Heart right ventricle (tissue), 16 donors: Measurements from ENCODE around the gene DHPS. TPM values are rescaled to one million over a fixed set of nuclear protein-coding genes. Genes with fewer than 3 reads are reported as not detected.
A peak's percentile ranks its signal among the peaks of the same experiment; 100 is the strongest.
"Not testable (repeated sequence)": the region's sequence is repeated elsewhere in the genome, so short reads cannot be mapped to it uniquely, and the experiment has no call there.

Source experiments
- ATAC-seq, 8 donors: fragments of 200-7000 bp; cut with Tn5 transposase; one replicate each; pipeline ENCODE4 v1.9.1; 2020; ENCODE audit warnings: mild to moderate bottlenecking in 8 of 8, moderate library complexity in 8 of 8, moderate number of reproducible peaks in 1 of 8
- DNase-seq, 2 donors: peaks; one replicate each; pipeline ENCODE4 v3.0.0-alpha.2; 2020
- H3K27ac ChIP-seq, 10 donors: fragments of 200-600 bp; sonication (generic) in 2 of 10; one replicate each; pipeline versions ENCODE4 v1.5.0 to v1.8.0; 2020 to 2022; ENCODE audit warnings: mild to moderate bottlenecking in 3 of 10
- H3K27me3 ChIP-seq, 7 donors: fragments of 200-600 bp; one replicate each; pipeline ENCODE4 v1.8.0; 2021 to 2022; ENCODE audit warnings: mild to moderate bottlenecking in 2 of 7
- H3K36me3 ChIP-seq, 9 donors: fragments of 200-600 bp; sonication (generic) in 1 of 9; one replicate each; pipeline versions ENCODE4 v1.5.0 to v1.8.0; 2020 to 2022; ENCODE audit warnings: mild to moderate bottlenecking in 2 of 9
- H3K4me1 ChIP-seq, 9 donors: fragments of 200-600 bp; sonication (generic) in 1 of 9; one replicate each; pipeline versions ENCODE4 v1.5.0 to v1.8.0; 2020 to 2022; ENCODE audit warnings: mild to moderate bottlenecking in 4 of 9
- H3K4me3 ChIP-seq, 10 donors: fragments of 200-600 bp; sonication (generic) in 2 of 10; one replicate each; pipeline versions ENCODE4 v1.5.0 to v1.8.0; 2020 to 2022; ENCODE audit warnings: mild to moderate bottlenecking in 7 of 10, moderate library complexity in 2 of 10
- H3K9me3 ChIP-seq, 11 donors: fragments of 200-600 bp in 10 of 11; sonication (generic) in 2 of 11; one replicate each; pipeline versions ENCODE4 v1.5.0 to v1.8.0; 2013 to 2022; ENCODE audit warnings: mild to moderate bottlenecking in 2 of 11, control low read depth in 1 of 11, moderate library complexity in 1 of 11
- CTCF ChIP-seq, 9 donors: fragments of 200-600 bp; sonication (generic) in 2 of 9; IDR thresholded peaks; one replicate each; pipeline versions ENCODE4 v1.5.0 to v1.8.0; 2021 to 2022; ENCODE audit warnings: antibody characterized with exemption in 9 of 9, mild to moderate bottlenecking in 5 of 9, moderate library complexity in 1 of 9
- whole genome bisulfite sequencing, 2 donors: extraction: QIAGEN DNeasy Blood & Tissue Kit; methylation state at CpG; one replicate each; pipeline ENCODE4 v1.1.7; 2013; ENCODE audit warnings: inconsistent platforms in 1 of 2; 5-methylcytosine and 5-hydroxymethylcytosine counted together
- intact Hi-C, 10 donors: fragments of 100-400 bp; cut with DNase I; formaldehyde crosslinking; loops; one replicate each; pipeline versions ENCODE4 v1.11.1 to v1.14.2; 2022
- polyA plus RNA-seq, 2 donors: library from polyadenylated mRNA; stranded (reverse); fragments of 200-250 nt; gene quantifications; one replicate each; pipeline ENCODE4 v1.2.3, GENCODE V29; 2013
- total RNA-seq, 10 donors: library from RNA; stranded (reverse); fragmentation: NEBNext Ultra II Directional in 3 of 10; extraction: Animal tissue kit (Norgen Biotek cat#: 25700) in 3 of 10; gene quantifications; one replicate each; pipeline versions ENCODE4 v1.2.1 to v1.2.4, GENCODE V29; 2021 to 2023
- donor health status: Arrhythmogenic right ventricular cardiomyopathy.
- donor health status: ischemic (EF 13 %, LVEDD 7.1; RV severe dilation, severe dysfunction).
- donor health status: healthy with polysubstance abuse.
- donor health status: DM: no; HTN: yes; CAD: no.
- donor health status: DM: no; HTN: no; CAD: no.
- donor health status: ischemic (EF 25% LVEDD 6.9; RV normal size, moderate dysfunction).
- donor health status: ischemic (EF 25% LVEDD 5.7; RV mildly dilated, moderate dysfunction).
- donor health status: healthy.
- donor health status: DM: yes; HTN: yes; CAD: no.
- donor health status: Ischemic cardiomyopathy.
- donor health status: ischemic (EF 35%, LVEDD 5.7; RV mildly dilated, moderate dysfunction).
- donor health status: nonischemic (EF 11% LVEDD 7.7; RV severe dilation, severe dysfunction).
- donor health status: DM: yes; HTN: yes; CAD: no.
- donor health status: PGD.
- donor health status: ischemic (EF 29% LVEDD 5.4; RV normal size, mild dysfunction).
- donor health status: nonischemic (EF 23%, LVEDD 6.1; RV moderate dilation, normal function).

The DHPS gene
- total and polyA plus RNA-seq, 12 donors, result 43.6 to 82.2 (median 51.3) TPM

- DNase-seq (peak in 1 of 2 donors; percentile 34), ATAC-seq (peak; percentile 1 to 40 (median 16))
- 1 to 3% methylated on average over 59 of the region's 59 CpGs for WGBS, 2 donors
- Histone ChIP-seq H3K27ac (peak overlapping the region; percentile 89 to 97 (median 94)), H3K36me3 (peaks cover 0 to 35% (median 15%) of the 10 kb centered on the region in 9 donors), H3K4me3 (peak overlapping the region; percentile 58 to 83 (median 70)), H3K9me3 (no peaks in the 10 kb centered on the region), H3K27me3 (no peaks in the 10 kb centered on the region), H3K4me1 (peaks cover 7 to 50% (median 34%) of the 10 kb centered on the region in 9 donors)
- intact Hi-C loops, result loop anchor here in 2 of 10 donors (5.0 kb wide), 2 partner anchors 39 to 71 kb away; partner anchors contain the start of genes DHPS (in 1 of the 2) and JUNB (in 1 of the 2)
- no peak for TF ChIP-seq CTCF (IDR thresholded peaks at IDR 0.05)
These were observed 39.4 kb upstream of the DHPS start for GRCh38 chr19:12720851-12721655.

- TF ChIP-seq CTCF (IDR thresholded peaks at IDR 0.05), result no peak
- WGBS, 2 donors, result 80% methylated on average over 10 of the region's 10 CpGs
- intact Hi-C loops, result loop anchor here in 2 of 10 donors (5.0 kb wide), 2 partner anchors 38 to 72 kb away; partner anchors contain the start of genes DHPS (in 1 of the 2) and JUNB (in 1 of the 2)
- Histone ChIP-seq H3K4me3 (peak overlapping the region in 9 of 10 donors; percentile 58 to 83 (median 71)), H3K4me1 (peaks cover 7 to 50% (median 34%) of the 10 kb centered on the region in 9 donors), H3K9me3 (no peaks in the 10 kb centered on the region), H3K27ac (peak overlapping the region in 9 of 10 donors; percentile 91 to 97 (median 95)), H3K27me3 (no peaks in the 10 kb centered on the region), H3K36me3 (peaks cover 2 to 42% (median 20%) of the 10 kb centered on the region in 9 donors)
- DNase-seq (no peak), ATAC-seq (no peak)
These were observed 38.6 kb upstream of the DHPS start for GRCh38 chr19:12720296-12720695.

- WGBS, 2 donors, result 94 to 96% methylated on average over 3 of the region's 3 CpGs
- H3K27me3 ChIP-seq, result no peaks in the 10 kb centered on the region
- intact Hi-C loops, result loop anchor here in 1 of 10 donors (5.0 kb wide), 1 partner anchor 41 kb away; no protein-coding TSS in a partner anchor
- no peaks in the 10 kb centered on the region for H3K9me3 ChIP-seq
- TF ChIP-seq CTCF (IDR thresholded peaks at IDR 0.05), result no peak
- H3K36me3 ChIP-seq, result peaks cover 4 to 84% (median 55%) of the 10 kb centered on the region in 9 donors
- H3K4me1 ChIP-seq, result peaks cover 7 to 25% (median 14%) of the 10 kb centered on the region in 9 donors
- H3K4me3 ChIP-seq, result no peak overlapping the region
- no peak for DNase-seq
- no peak for ATAC-seq
- no peak overlapping the region for H3K27ac ChIP-seq
These were observed 34.2 kb upstream of the DHPS start for GRCh38 chr19:12715929-12716328.

- ATAC-seq, result no peak
These were observed 33.4 kb upstream of the DHPS start for GRCh38 chr19:12715102-12715501.

GRCh38 chr19:12713304-12713703 is 31.6 kb upstream of the DHPS start:
- intact Hi-C loops, DNase-seq, ATAC-seq, H3K4me3 ChIP-seq, H3K9me3 ChIP-seq, H3K27me3 ChIP-seq, H3K4me1 ChIP-seq, H3K27ac ChIP-seq: not testable (repeated sequence)
- WGBS, 2 donors, result 95 to 97% methylated on average over 9 of the region's 9 CpGs
- peaks cover 4 to 99% (median 71%) of the 10 kb centered on the region in 9 donors for H3K36me3 ChIP-seq

More at GRCh38 chr19:12715102-12715501, 33.4 kb upstream of the DHPS start:
- WGBS, 2 donors, result 94% methylated on average over 15 of the region's 15 CpGs
- peaks cover 4 to 92% (median 62%) of the 10 kb centered on the region in 9 donors for H3K36me3 ChIP-seq
- no peaks in the 10 kb centered on the region for H3K9me3 ChIP-seq
- H3K4me1 ChIP-seq, result peaks cover under 1 to 17% (median 6%) of the 10 kb centered on the region in 9 donors
- no peak overlapping the region for H3K4me3 ChIP-seq
- no peak for DNase-seq
- H3K27me3 ChIP-seq, result no peaks in the 10 kb centered on the region
- no peak for TF ChIP-seq CTCF (IDR thresholded peaks at IDR 0.05)
- no peak overlapping the region for H3K27ac ChIP-seq
- intact Hi-C loops, result loop anchor here in 1 of 10 donors (5.0 kb wide), 1 partner anchor 42 kb away; no protein-coding TSS in a partner anchor
